Measurements from ENCODE around the gene CAP2.

CAP2 gene

GRCh38 chr6:17501442-17501841, 108.0 kb downstream of the CAP2 start:
- TF ChIP-seq POLR2AphosphoS5 (IDR thresholded peaks at IDR 0.05; ENCODE audit: low read depth, low read length) (no peak), REST (IDR thresholded peaks at IDR 0.05; ENCODE audit: insufficient read depth in 1 of 2, low read depth in 2 of 2, low read length in 2 of 2) (no peak), FOXP2 (optimal IDR thresholded peaks at IDR 0.05; ENCODE audit: borderline replicate concordance, extremely low read depth, extremely low read length, insufficient read depth) (no peak), TAF1 (IDR thresholded peaks at IDR 0.05; ENCODE audit: borderline replicate concordance, insufficient read depth, low read length) (no peak), SIN3A (IDR thresholded peaks at IDR 0.05; ENCODE audit: borderline replicate concordance, insufficient read depth, low read length) (no peak)

DNA sequence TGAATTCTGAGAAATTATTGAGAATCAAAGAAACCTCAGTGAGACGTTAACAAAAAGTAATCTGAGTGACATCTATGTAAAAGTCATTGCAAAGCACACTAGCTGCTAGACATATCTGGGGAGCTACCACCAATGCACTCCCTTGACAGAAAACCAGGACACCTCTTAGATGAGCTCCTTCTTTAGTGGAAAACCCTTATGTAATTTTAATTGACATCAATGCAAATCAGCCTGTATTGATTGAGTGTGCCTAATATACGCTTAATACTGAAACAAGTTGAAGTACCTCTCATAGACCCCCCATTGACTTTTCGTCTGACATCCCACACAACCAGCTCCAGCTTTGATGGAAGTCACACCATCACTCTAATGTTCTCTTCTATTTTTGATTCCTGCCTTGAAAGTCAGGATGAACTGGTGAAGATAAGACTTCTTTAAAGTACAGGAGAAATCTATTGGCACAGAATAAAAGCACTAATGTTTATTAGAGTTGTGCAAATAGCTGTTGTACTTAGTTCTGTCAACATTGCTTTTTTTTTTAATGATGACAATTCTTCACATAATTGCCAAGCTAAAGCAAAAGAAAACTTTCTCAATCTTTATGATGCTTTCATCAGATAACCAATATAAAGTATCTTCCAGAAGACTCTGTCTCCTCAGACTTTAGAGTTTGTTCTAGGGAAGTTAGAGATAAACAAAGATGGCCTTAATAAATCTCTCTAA, 108.7 kb downstream of the CAP2 start:
- TF ChIP-seq FOXP2 (optimal IDR thresholded peaks at IDR 0.05; ENCODE audit: borderline replicate concordance, extremely low read depth, extremely low read length, insufficient read depth): no peak
- TF ChIP-seq TAF1 (IDR thresholded peaks at IDR 0.05; ENCODE audit: borderline replicate concordance, insufficient read depth, low read length): no peak
- TF ChIP-seq POLR2AphosphoS5 (IDR thresholded peaks at IDR 0.05; ENCODE audit: low read depth, low read length): no peak
- no peak for TF ChIP-seq REST (IDR thresholded peaks at IDR 0.05; ENCODE audit: insufficient read depth in 1 of 2, low read depth in 2 of 2, low read length in 2 of 2)
- TF ChIP-seq SIN3A (IDR thresholded peaks at IDR 0.05; ENCODE audit: borderline replicate concordance, insufficient read depth, low read length): no peak

DNA sequence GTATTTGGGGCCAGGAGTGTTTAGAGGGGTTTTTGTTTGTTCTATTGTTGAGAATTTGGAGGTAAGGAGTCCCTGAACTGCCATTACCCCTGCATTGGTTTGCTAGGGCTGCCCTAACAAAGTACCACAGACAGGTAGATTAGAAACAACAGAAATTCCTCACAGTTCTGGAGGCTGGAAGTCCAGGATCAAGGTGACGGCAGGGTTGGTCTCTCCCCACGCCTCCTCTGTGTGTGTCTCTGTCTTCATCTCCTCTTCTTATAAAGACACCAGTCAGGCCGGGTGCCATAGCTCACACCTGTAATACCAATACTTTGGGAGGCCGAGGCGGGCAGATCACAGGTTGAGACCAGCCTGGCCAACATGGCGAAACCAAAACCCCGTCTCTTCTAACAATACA, 109.7 kb downstream of the CAP2 start:
- TF ChIP-seq POLR2AphosphoS5 (IDR thresholded peaks at IDR 0.05; ENCODE audit: low read depth, low read length) (no peak), REST (IDR thresholded peaks at IDR 0.05; ENCODE audit: insufficient read depth in 1 of 2, low read depth in 2 of 2, low read length in 2 of 2) (no peak), SIN3A (IDR thresholded peaks at IDR 0.05; ENCODE audit: borderline replicate concordance, insufficient read depth, low read length) (no peak), FOXP2 (optimal IDR thresholded peaks at IDR 0.05; ENCODE audit: borderline replicate concordance, extremely low read depth, extremely low read length, insufficient read depth) (no peak), TAF1 (IDR thresholded peaks at IDR 0.05; ENCODE audit: borderline replicate concordance, insufficient read depth, low read length) (no peak)

- TF ChIP-seq FOXP2 (optimal IDR thresholded peaks at IDR 0.05; ENCODE audit: borderline replicate concordance, extremely low read depth, extremely low read length, insufficient read depth) (no peak), TAF1 (IDR thresholded peaks at IDR 0.05; ENCODE audit: borderline replicate concordance, insufficient read depth, low read length) (no peak), POLR2AphosphoS5 (IDR thresholded peaks at IDR 0.05; ENCODE audit: low read depth, low read length) (no peak), SIN3A (IDR thresholded peaks at IDR 0.05; ENCODE audit: borderline replicate concordance, insufficient read depth, low read length) (no peak), REST (IDR thresholded peaks at IDR 0.05; ENCODE audit: insufficient read depth in 1 of 2, low read depth in 2 of 2, low read length in 2 of 2) (no peak)
Observed at GRCh38 chr6:17504005-17504404, 110.6 kb downstream of the CAP2 start.
